Activated naive CD8-positive, alpha-beta T cell treated with anti-CD3 and anti-CD28 coated beads, Interleukin-2, amount 50 U/mL, for 24 hours (primary cell): ENCODE data around the gene PPP1R9B.
A peak's percentile ranks its signal among the peaks of the same experiment; 100 is the strongest.

Experiments used
- ATAC-seq: fragments of 150-1000 bp; cut with Tn5 transposase; one replicate; pipeline ENCODE4 v1.10.0; 2021
- DNase-seq: peaks from one replicate; pipeline ENCODE4 v3.0.0; 2021
- H3K27ac Mint-ChIP-seq: one replicate; pipeline ENCODE4 v1.8.0; 2021; ENCODE audit warnings: mild to moderate bottlenecking, mixed read lengths
- H3K27me3 Mint-ChIP-seq: one replicate; pipeline ENCODE4 v1.8.0; 2021; ENCODE audit warnings: mixed read lengths
- H3K36me3 Mint-ChIP-seq: one replicate; pipeline ENCODE4 v1.8.0; 2021; ENCODE audit warnings: low read depth, mixed read lengths
- H3K4me1 Mint-ChIP-seq: one replicate; pipeline ENCODE4 v1.8.0; 2021; ENCODE audit warnings: mixed read lengths
- H3K4me3 Mint-ChIP-seq: one replicate; pipeline ENCODE4 v1.8.0; 2021; ENCODE audit warnings: mild to moderate bottlenecking, moderate library complexity, mixed read lengths
- H3K9me3 Mint-ChIP-seq: one replicate; pipeline ENCODE4 v1.8.0; 2021; ENCODE audit warnings: mixed read lengths

The PPP1R9B gene

DNA sequence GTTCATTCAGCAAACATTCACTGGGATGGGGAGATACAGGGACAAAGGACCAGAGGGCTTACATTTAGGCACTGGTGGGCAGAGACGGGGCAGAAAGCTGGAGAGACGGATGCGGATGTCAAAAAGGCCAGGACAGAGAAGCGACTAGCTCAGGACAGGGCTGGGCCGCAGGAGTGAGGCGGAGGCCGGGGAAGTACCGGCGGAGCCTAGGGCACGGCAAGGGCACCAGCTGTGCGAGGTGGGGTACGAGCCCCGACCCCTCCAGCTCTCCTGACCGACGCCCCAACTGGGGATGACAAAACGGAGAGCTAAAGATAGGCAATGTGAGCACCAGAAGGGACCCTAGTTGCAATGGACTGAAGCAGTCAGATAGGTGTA is 11.4 kb upstream of the PPP1R9B start:
- peak overlapping the region; percentile 92 for H3K27ac Mint-ChIP-seq
- no peaks in the 10 kb centered on the region for H3K9me3 Mint-ChIP-seq
- peaks cover 38% of the 10 kb centered on the region for H3K4me1 Mint-ChIP-seq
- DNase-seq: no peak
- ATAC-seq: no peak
- H3K27me3 Mint-ChIP-seq: no peaks in the 10 kb centered on the region
- H3K4me3 Mint-ChIP-seq: peak overlapping the region; percentile 65
- no peaks in the 10 kb centered on the region for H3K36me3 Mint-ChIP-seq

DNA sequence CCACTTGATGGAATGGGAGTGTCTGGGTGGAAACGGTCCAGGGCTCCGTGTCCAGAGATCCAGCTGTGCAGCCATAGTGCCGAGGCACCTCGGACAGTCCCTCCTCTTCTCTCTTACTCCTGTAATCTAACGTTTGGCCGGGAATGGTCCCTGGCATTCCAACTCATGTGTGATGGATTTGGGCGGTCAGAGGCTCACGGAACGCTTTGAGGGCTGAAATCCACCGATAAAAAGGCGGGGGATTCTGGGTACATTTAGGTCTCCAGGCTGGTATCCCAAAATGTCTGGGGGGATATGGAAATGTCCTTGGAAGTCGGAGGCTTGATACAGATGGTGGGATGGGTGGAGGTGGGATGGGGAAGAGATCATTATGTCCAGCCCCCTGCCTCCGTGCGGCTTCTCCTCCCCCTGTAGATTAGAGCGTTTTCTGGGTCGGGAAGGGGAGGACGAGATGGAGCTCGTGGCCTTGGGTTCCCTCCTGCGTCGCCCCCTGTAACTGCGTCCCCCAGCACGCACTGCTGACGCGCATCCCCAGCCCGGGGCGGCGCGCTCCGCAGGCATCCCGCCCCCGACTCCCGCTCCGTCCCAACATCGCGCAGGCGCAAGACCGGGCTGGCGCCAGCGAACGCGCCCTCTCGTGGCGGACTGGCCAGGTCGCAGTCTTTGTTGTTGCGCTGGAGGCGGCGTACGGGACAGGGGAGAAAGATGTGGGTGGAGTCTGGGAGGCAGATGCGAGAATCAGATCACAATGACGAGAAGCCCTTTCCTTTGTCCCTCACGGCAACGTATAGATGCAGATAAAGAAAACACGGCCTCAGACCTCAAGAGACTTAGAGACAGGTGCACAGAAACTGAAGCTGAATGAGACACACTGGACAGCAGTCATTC is 10.8 kb upstream of the PPP1R9B start:
- peak; percentile 98 for DNase-seq
- Mint-ChIP-seq H3K27me3 (no peaks in the 10 kb centered on the region), H3K4me1 (peaks cover 38% of the 10 kb centered on the region), H3K4me3 (peak overlapping the region; percentile 65), H3K36me3 (no peaks in the 10 kb centered on the region), H3K9me3 (no peaks in the 10 kb centered on the region), H3K27ac (peak overlapping the region; percentile 92)
- ATAC-seq: peak; percentile 92

- Mint-ChIP-seq H3K27ac (no peak overlapping the region), H3K4me3 (no peak overlapping the region), H3K27me3 (no peaks in the 10 kb centered on the region), H3K9me3 (no peaks in the 10 kb centered on the region), H3K36me3 (no peaks in the 10 kb centered on the region), H3K4me1 (peaks cover 35% of the 10 kb centered on the region)
- ATAC-seq: no peak
- no peak for DNase-seq
These were observed 7.4 kb upstream of the PPP1R9B start for GRCh38 chr17:50157891-50158290.

GRCh38 chr17:50155115-50155819 is 4.8 kb upstream of the PPP1R9B start:
- H3K27ac Mint-ChIP-seq: no peak overlapping the region
- no peak overlapping the region for H3K4me3 Mint-ChIP-seq
- no peak for DNase-seq
- H3K27me3 Mint-ChIP-seq: no peaks in the 10 kb centered on the region
- no peak for ATAC-seq
- peaks cover 29% of the 10 kb centered on the region for H3K4me1 Mint-ChIP-seq
- H3K9me3 Mint-ChIP-seq: no peaks in the 10 kb centered on the region
- no peaks in the 10 kb centered on the region for H3K36me3 Mint-ChIP-seq

- DNase-seq (no peak), ATAC-seq (no peak)
- Mint-ChIP-seq H3K9me3 (no peaks in the 10 kb centered on the region), H3K36me3 (no peaks in the 10 kb centered on the region), H3K4me1 (peaks cover 29% of the 10 kb centered on the region), H3K27ac (no peak overlapping the region), H3K27me3 (no peaks in the 10 kb centered on the region), H3K4me3 (no peak overlapping the region)
These were observed 4.1 kb upstream of the PPP1R9B start for GRCh38 chr17:50154604-50155003.

DNA sequence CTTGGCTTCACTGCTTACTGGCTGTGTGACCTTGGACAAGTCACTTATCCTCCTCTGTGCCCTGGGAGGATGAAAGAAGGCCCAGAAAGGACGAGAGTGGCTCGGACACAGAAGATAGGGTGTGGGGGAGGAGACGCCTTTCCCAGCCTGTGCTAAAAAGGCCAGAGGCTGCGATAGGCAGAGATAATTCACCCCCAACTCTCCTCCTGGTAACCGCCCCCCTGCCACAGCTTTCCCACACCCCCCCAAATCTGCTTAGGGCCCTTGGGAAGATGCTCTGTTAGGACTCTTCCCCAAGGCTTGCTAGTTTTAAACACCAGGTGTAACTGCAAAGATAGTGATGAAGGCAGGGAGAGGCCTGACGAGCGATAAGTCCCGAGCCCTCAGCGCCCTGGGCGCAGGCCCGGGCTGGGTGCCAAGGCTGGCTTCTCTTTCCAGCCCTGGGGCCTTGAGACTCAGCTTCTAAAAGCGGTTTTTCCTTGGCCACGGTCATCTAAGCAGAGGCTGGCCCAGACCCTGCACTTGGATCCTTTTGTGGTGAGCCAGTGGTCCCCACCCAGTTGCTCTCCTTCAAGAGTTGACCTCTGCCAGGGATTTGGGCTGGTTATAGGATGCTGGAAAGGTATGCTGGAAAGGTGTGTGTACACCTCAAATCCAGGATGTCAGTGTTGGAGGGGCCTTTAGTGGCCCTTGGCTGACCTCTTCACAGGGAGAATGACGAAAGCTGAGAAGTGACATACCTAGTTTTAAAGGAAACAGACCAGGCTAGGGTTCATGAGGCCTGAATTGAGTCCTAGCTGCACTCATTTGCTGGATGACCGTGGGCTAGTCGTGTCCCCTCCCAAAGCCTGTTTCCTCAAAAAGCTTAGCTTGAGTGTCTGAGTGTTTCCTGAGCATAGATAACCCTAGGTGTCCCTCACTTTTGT is 3.4 kb upstream of the PPP1R9B start:
- peaks cover 29% of the 10 kb centered on the region for H3K4me1 Mint-ChIP-seq
- H3K9me3 Mint-ChIP-seq: no peaks in the 10 kb centered on the region
- H3K27me3 Mint-ChIP-seq: no peaks in the 10 kb centered on the region
- ATAC-seq (no peak), DNase-seq (no peak)
- H3K27ac Mint-ChIP-seq: no peak overlapping the region
- no peaks in the 10 kb centered on the region for H3K36me3 Mint-ChIP-seq
- H3K4me3 Mint-ChIP-seq: no peak overlapping the region

GRCh38 chr17:50152736-50153135 is 2.3 kb upstream of the PPP1R9B start:
- Mint-ChIP-seq H3K27me3 (no peaks in the 10 kb centered on the region), H3K36me3 (peaks cover 2% of the 10 kb centered on the region), H3K27ac (peak overlapping the region; percentile 90), H3K4me3 (no peak overlapping the region), H3K4me1 (peaks cover 28% of the 10 kb centered on the region), H3K9me3 (no peaks in the 10 kb centered on the region)
- DNase-seq: no peak
- ATAC-seq: no peak

- peak overlapping the region; percentile 90 for H3K27ac Mint-ChIP-seq
- H3K27me3 Mint-ChIP-seq: no peaks in the 10 kb centered on the region
- H3K4me1 Mint-ChIP-seq: peaks cover 35% of the 10 kb centered on the region
- ATAC-seq (peak; percentile 11), DNase-seq (peak; percentile 58)
- H3K4me3 Mint-ChIP-seq: peak overlapping the region; percentile 93
- H3K9me3 Mint-ChIP-seq: no peaks in the 10 kb centered on the region
- peaks cover 5% of the 10 kb centered on the region for H3K36me3 Mint-ChIP-seq
These were observed 1.6 kb upstream of the PPP1R9B start for GRCh38 chr17:50151937-50152547.

DNA sequence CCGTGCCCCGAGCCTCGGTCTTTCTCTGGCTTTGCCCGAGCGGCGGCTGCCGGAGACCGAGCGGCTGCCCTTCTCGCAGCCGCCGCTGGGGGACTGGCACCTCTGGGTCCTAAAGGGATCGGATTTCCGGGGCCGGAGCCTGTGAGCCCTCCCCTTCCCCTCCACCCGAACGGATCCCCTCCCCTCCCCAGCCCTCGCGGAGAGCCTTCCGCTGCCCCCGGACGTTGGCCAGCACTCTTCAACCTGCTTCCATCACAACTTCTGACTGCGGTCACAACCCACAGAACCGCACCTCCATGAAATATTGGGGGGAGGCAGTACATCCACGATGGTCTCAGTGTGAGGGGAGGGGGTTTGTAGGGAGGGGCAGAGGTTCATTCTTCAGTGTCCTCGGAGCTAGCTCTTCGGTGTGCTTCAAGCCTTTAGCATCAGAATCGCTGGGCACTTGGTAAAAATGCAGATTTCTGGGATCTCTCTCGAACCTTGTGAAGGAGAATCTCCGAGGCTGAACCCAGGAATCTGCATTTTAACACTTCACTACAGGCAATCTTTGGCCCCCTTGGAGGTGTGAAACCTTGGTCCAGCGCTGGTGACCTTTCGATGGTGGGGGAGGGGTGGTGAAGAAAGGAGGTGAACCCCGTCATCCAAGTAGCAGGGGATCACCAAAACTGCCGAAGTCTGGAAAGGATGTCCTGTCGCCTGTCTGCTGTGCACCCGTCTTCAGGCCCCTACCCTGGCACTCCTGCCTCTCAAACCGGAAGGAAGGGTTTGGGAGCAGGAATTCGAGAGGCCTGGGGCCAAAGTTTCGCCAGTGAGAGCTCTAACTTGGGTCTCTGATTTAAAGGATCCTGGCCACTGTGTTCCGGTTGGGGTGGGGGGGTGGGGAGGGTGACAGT is 812 bp upstream of the PPP1R9B start:
- DNase-seq (peak; percentile 91), ATAC-seq (peak; percentile 68)
- Mint-ChIP-seq H3K4me3 (peak overlapping the region; percentile 93), H3K4me1 (peaks cover 43% of the 10 kb centered on the region), H3K36me3 (peaks cover 11% of the 10 kb centered on the region), H3K27ac (peak overlapping the region; percentile 90), H3K27me3 (no peaks in the 10 kb centered on the region), H3K9me3 (no peaks in the 10 kb centered on the region)

DNA sequence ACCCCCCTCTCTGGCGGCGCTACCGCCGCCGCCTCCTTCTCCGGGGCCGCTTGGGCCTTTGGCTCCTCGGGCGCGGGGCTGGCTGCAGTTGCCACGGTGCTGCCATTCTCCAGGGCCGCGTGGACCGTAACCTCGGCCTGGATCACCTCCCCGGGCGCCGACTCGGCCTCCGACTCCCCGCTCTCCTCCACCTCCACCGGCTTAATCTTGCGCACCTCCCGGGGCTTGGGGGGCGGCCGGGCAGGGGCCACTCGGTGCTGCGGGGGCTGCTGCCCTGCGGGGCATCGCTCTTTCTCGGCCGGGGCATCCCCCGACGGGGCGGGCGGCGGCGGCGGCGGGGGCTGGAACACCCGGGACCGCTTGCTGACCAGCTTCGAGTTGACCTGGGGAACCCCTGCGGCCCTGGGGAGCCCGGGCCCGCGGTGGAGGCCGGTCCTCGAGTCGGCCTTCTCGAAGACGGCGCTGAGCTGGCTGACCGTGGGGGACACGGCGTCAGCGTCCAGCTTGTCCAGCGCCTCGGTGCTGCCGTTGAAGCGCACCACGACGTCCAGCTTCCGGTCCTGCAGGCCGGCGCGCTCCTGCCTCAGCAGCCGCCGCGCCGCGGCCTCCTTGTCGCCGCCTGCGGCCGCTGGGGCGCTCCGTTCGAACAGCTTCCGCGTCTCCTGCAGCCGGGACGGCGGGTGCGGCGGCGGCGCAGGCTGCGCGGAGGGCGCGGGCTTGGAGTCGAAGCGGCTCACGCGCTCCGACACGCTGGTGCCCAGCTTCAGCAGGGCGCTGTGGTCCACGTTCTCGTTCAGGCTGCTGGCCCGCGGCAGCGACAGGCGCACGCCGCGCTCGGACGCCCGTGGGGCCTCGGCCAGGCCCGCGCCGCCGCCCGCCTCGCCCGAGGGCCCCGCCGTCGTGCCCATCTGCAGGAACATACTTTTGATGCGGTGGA is 792 bp downstream of the PPP1R9B start:
- Mint-ChIP-seq H3K4me1 (peaks cover 50% of the 10 kb centered on the region), H3K27ac (peak overlapping the region; percentile 89), H3K36me3 (peaks cover 11% of the 10 kb centered on the region), H3K27me3 (no peaks in the 10 kb centered on the region), H3K4me3 (peak overlapping the region; percentile 93), H3K9me3 (no peaks in the 10 kb centered on the region)
- DNase-seq (peak; percentile 65), ATAC-seq (no peak)

DNA sequence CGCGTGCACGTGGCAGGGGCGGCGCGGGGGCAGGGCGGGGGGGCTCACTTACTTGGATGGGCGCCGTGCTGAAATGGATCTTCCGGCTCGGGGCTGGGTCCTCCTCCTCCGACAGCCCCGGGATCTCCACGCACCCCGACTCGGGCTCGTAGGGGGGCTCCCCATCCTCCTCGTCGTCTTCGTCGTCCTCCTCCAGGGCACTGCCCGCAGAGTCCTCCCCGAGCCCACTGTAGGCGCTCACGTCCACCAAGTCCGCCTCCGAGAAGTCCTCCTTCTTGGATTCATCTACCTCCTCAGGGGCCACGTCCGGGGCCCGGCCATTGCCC is 1.4 kb downstream of the PPP1R9B start:
- ATAC-seq (no peak), DNase-seq (no peak)
- Mint-ChIP-seq H3K27ac (peak overlapping the region; percentile 89), H3K4me3 (peak overlapping the region; percentile 93), H3K27me3 (no peaks in the 10 kb centered on the region), H3K4me1 (peaks cover 50% of the 10 kb centered on the region), H3K36me3 (peaks cover 18% of the 10 kb centered on the region), H3K9me3 (no peaks in the 10 kb centered on the region)

DNA sequence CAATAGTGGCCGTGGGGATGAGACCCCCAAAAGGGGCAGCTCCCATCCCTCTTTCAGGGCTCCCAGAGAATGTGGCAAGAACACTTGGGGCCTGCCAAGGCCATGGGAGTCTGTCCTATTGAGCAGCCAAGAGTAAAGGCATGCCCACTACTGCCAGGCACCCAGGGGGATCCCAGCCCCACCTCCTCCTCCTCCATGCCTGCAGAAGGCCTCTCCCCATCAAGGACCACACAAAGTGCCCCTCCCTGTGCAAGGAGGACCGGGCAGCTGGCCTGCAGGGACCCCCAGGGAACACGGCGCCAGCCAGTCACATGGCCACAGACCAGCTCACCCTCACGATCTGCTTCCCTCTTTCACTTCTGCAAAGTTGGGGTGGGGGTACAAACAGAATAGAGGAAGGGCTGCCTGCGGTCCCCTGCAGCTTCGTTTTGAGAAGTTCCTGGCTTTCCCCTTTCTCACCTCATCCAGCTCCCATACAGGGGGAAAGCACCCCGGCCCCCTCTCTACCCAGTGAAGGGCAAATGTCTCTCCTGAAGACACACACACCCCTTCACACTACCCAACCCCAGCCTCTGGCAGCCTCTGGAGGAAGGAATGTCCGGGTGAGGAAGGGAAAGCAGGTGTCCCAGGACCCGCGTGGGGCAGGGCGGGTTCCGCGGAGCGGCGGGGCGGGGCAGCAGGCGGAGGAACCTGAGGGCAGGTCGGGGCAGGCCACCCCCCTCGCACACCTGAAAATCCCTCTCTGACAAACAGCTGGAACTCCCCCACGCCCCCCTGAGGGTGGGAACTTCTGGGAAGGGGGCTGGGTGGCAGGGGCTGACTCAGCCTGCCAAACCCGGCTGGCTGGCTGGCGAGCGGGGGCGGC is 2.0 kb downstream of the PPP1R9B start:
- ATAC-seq (peak; percentile 56), DNase-seq (peak; percentile 82)
- Mint-ChIP-seq H3K27ac (peak overlapping the region; percentile 93), H3K27me3 (no peaks in the 10 kb centered on the region), H3K4me1 (peaks cover 53% of the 10 kb centered on the region), H3K4me3 (peak overlapping the region; percentile 93), H3K9me3 (no peaks in the 10 kb centered on the region), H3K36me3 (peaks cover 20% of the 10 kb centered on the region)
